GM20431 (cell line): ENCODE data around the gene TUBB4B.

Experiments used
- in situ Hi-C: fragments of 300-500 bp; cut with MseI, MboI; formaldehyde crosslinking; loops from one replicate; pipeline ENCODE4 v1.15.0; 2020; ENCODE audit warnings: low sequenced_read_pairs; ENCODE audit not compliant: unreplicated experiment

The TUBB4B gene

DNA sequence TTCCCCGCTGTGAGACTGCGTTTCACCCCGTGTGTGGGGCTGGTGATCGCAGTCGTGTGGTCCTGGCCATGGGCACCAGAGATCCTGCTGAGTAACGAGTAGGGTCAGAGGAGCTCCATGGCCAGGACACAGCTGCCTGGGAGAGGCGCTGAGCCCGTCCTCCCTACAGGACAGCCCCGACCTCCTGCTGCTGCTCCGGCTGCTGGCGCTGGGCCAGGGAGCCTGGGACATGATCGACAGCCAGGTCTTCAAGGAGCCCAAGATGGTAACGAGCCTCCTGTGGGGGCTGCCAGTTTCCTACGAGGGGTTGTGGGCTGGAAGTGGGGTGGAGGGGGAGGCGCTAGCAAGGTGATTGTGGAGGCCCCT, 25.1 kb downstream of the TUBB4B start:
- in situ Hi-C loops, result no loop called here

DNA sequence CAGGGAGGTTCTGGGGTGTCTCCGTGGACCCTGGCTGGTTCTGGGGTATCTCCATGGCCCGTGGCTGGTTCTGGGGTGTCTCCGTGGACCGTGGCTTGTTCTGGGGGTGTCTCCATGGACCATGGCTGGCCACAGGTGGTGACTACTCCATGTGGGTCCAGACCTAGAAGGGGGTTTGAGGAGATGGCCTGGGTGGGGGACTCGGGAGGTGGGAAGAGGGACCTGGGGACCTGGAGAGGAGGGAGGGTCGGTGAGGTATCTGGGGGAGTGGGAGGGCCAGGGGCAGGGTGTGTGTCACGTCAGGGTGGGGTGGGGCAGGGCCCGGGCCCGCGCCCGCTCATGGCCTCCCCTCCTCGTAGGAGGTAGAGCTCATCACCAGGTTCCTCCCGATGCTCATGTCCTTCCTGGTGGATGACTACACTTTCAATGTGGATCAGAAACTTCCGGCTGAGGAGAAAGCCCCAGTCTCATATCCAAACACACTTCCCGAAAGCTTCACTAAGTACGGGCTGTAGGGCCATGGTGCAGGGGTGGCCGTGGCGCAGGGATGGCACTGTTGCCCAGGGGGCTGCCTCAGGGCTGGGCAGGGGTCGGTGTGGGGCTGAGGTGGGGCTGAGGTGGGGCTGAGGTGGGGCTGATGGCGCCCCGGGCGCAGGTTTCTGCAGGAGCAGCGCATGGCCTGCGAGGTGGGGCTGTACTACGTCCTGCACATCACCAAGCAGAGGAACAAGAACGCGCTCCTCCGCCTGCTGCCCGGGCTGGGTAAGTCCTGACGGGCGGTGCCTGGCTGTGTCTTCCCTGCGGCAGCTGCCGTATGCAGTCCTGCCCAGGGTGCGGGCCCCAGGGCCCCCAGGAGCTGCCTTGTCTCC, 25.7 kb downstream of the TUBB4B start:
- in situ Hi-C loops, result no loop called here

DNA sequence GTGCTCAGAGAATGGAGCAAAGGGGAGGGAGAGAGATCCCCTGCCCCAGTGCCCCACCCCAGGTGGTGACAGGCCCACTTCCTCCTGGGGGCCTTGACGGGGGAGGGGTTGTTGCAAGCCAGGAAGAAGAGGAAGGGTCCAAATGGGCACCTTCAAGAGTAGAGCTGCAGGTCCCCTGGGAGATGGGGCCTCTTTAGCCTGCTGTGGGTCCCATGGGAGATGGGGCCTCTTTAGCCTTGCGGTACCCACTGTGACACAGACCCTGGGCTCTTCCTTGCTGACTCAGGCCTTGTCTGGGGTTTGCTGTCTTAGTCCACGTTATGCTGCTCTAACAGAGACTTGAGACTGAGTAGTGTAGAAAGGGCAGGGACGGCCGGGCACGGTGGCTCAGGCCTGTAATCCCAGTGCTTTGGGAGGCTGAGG, 26.9 kb downstream of the TUBB4B start:
- in situ Hi-C loops, result no loop called here

DNA sequence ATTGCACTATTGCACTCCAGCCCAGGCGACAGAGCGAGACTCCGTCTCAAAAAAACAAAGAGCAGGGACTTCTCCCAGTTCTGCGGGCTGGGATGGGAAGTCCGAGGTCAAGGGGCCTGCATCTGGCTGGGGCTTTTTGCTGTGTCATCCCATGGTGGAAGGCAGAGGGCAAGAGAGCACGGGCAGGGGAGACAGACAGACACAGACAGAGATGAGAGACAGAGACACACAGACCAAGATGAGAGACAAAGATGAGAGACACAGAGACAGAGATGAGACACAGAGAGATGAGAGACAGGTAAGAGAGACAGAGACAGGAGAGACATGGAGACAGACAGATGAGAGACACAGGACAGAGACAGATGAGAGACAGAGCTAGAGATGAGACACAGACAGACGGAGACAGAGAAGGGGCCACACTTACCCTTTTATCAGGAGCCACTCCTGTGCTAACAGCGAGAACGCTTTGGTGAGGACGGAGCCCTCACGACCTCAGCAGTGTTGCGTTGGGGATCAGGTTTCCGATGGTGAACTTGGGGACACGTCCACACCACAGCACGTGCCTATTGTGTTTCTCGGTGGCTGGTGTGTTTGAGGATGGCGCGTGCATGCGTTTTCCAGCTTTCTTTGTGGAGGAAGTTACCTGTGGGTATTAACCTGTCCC, 27.6 kb downstream of the TUBB4B start:
- in situ Hi-C loops, result no loop called here

DNA sequence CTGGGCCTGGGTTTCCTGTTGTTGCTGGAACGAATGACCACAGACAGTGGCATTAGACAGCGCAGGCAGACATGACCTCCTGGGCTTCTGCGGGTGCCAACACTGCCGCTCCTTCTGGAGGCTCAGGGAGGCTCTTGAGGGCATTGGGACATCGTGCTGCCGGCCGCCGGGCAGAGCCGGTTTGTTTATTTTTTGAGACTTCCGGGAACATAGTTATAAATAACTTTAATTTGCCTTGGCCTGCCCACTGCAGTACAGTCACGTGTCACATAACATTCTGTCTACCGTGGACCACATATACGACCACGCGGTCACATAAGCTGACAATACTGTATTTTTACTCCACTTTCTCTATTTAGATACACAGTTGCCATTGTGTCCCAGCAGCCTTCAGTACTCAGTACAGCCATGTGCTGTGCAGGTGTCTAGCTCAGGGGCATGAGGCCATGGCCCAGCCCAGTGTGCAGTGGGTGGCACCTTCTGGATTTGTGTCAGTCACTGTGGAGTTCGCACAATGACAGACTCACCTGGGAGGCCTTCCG, 28.2 kb downstream of the TUBB4B start:
- in situ Hi-C loops, result no loop called here

- in situ Hi-C loops, result no loop called here
These were observed 30.0 kb downstream of the TUBB4B start for GRCh38 chr9:137270929-137271695.

DNA sequence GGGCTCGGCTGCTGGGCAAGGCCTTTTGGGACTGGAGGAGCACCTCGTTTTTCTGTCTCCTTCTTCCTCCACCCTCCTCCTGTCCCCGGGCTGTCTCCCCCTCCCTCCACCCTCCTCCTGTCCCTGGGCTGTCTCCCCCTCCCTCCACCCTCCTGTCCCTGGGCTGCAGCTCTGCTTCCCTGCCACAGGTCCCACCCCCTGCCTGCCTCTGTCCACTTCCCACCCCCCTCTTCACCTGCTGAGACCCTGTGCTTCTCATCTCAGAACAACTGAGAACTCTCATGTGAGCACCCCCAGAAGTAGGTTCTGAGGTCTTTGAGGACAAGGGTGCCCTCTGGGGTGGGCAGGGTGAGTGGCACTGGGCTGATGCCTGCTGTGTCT, 30.6 kb downstream of the TUBB4B start:
- in situ Hi-C loops, result no loop called here

DNA sequence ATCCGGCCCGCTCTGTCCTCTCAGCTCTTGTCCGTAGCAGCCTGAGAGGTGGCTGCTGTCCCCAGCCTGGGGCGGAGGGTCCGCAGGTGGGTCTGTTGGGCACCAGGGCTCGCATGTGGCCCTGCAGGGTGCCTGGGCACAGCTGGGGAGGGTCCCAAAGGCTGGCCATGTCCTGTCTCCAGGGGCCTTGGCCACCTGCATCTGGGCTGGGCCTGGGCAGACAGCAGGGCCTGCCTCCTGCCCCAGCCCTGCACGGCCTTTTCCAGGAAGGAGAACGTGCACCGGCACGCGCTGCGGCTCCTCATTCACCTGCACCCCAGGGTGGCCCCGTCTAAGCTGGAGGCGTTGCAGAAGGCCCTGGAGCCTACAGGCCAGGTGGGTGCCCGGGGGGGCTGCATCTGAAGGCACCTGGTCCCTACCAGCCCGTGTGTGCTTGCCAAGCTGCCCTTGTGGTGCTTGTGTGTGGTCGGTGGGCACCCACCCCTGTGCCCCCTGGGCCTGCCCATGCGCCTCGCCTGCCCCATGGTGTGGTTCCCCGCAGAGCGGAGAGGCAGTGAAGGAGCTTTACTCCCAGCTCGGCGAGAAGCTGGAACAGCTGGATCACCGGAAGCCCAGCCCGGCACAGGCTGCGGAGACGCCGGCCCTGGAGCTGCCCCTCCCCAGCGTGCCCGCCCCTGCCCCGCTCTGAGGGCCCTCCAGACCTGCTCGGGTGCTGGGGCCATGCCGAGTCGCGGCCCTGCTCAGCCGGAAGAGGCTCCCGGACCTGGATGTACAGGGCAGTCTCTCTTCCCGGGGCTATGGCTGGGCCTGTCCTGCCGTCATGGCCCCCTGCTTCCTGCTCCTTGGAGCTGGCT, 31.4 kb downstream of the TUBB4B start:
- in situ Hi-C loops, result no loop called here

- in situ Hi-C loops, result no loop called here
These were observed 32.0 kb downstream of the TUBB4B start for GRCh38 chr9:137273095-137273490.

DNA sequence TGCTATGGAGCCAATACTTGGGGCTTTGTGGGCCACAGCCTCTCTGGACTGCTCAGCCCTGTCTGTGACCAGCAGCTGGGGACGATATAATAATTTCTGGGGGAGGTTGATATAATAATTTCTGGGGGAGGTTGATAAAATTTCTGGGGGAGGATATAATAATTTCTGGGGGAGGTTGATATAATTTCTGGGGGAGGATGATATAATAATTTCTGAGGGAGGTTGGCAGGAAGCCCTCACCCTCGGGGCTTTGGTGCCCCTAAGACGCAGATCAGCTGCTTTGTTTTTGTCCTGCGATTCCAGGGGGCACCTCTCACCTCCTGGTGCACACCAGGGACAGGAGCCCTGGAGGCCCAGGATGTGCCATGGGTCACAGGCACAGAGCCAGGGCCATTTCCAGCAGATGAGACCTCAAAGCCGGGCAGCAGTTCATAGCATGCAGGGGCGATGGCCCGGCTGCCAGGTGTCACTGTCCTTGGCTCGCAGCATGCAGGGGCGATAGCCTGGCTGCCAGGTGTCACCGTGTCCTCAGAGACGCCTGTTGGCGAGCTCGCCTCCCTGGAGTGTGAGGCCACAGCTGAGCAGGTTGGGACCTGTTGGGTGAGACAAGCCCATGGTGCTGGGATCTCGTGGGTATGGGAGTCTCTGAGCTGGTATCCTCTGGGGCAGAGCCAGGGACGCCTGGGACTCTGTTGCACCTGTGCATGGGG, 32.7 kb downstream of the TUBB4B start:
- in situ Hi-C loops, result no loop called here

DNA sequence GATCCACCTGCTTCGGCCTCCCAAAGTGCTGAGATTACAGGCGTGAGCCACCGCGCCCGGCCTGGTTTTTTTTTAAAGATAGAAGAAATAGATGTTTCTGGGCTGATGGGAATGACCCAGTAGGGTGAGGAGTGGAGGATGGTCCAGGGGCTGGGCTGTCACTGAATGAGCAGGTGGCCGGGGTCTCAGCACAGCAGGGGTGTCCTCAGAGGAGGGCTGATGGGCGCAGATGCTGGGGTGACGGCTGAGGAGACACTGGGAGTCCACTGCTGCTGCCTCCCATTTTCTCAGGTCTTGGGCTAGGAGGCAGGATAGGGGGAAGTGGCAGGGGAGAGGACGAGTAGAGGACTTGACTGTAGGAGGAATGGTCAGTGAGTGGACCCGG, 34.1 kb downstream of the TUBB4B start:
- in situ Hi-C loops, result no loop called here

- in situ Hi-C loops, result no loop called here
These were observed 34.7 kb downstream of the TUBB4B start for GRCh38 chr9:137275588-137276472.

GRCh38 chr9:137276473-137277328, 35.6 kb downstream of the TUBB4B start:
- in situ Hi-C loops, result no loop called here

DNA sequence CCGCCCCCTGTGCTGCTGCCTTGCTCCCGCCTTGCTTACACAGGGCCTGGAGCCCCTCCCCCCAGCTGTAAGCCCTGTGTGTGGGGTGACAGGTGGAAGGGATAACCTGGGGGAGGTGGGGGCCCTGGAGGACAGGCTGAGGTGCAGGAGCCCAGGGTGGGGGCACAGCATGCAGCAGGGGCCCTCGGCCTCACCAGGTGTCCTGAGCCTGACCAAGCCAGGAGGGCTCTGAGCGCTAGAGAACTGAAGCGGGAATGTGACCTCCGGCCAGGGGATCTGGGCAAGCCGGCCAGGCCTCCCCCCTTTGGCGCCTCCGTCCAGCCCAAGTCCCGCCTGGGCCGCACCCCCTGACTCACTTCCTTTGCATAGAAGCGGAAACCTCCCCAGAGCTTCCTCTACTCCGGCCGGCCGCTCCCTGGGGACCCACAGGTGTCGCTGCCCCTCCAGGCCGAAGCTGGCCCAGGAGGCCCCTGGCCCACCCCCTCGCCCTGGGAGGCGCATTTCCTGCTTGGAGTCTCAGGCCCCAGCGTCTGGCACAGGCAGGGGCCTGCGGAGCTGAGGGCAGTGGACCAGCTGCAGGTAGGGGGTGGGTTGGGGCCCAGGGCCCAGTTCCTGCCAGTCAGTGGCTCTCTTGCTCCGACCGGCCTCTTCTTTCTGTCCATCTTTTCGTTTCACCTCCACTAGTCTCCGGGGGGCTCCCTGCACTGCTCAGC, 36.4 kb downstream of the TUBB4B start, which contains the start of gene TOR4A:
Gene TOR4A (plus strand): TSS at position 398 of the 713 bp plus-strand sequence. CDS start 964 bp downstream, outside the sequence.
- in situ Hi-C loops, result no loop called here

- in situ Hi-C loops, result no loop called here
These were observed 37.1 kb downstream of the TUBB4B start for GRCh38 chr9:137278061-137278701.
